T1000 (cell line): ENCODE data around the gene TMEM187.

Source experiments
- DNase-seq: peaks from one replicate; lab custom pipeline; 2025; ENCODE audit warnings: mixed read lengths; lab: John Stamatoyannopoulos, UW

TMEM187 gene

DNA sequence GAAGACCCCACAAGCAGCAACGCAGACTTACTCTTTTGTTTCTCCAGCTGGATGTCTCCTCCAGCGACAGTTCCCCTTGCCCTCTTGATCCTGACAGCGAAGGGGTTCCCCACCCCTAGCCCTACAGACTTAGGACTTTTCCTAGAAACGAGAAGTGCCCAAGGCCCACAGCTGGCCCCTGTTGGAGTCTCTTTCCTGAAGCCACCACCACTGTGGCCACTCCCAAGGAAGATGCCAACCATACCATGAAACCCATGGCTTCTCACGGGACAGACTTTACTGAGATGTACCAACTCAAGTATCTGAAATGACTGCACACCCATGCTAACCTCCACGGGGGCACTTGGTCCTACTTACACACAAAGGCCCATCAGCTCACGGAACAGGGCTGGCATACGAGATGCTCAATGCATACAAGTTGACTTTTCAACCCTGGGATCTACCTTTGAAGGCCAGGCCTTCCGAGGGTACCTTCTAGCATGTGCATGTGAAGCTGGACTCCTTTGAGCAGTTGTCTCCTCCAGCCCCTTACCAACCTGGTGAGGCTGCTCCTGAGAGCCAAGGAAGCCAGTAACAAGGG is 48.1 kb downstream of the TMEM187 start:
- no peak for DNase-seq

DNA sequence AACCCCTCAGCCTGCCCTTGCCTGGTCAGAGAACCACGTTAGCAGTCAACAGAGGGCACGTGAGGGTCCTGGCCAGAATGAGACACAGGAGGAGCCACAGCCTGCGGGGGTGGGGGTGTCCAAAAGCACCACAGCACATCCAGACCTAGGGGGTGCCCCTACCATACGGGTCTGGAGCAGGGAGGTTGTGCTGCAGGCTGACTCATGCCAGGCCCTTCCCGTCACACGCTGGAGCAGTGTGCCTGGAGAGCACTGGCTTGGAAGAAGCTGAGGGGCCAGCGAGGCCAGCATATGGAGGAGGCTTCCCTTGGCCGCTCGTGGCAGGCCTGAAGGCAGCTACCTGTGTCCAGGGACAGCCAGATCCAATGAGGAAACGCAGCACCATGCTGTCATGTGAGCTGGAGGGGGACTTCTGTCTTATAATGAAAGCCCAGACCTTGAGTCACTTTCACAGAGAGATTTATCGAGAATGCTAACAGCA is 48.6 kb downstream of the TMEM187 start:
- no peak for DNase-seq

GRCh38 chrX:154022108-154022507 is 49.6 kb downstream of the TMEM187 start:
- no peak for DNase-seq

GRCh38 chrX:154023276-154024000 is 50.9 kb downstream of the TMEM187 start:
- DNase-seq = no peak

DNA sequence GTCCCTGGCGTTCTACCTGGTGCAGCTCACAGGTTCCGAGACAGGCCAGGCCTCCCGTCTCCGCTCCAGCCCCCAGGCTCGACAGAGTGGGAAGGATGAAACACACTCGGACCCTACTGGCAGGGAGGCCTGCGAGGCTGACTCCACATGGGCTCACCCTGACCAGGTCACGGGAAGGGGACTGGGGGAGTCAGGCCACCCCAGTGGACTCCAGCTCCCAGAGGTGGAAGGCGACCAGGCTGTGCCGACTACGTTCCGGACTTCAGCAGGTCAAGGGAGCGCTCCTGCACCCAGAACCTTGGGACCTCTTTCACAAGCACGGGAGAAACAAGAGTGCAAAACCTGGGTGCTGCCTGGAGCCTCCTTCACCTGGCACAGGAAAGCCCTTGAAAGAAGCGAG is 51.7 kb downstream of the TMEM187 start:
- no peak for DNase-seq

DNA sequence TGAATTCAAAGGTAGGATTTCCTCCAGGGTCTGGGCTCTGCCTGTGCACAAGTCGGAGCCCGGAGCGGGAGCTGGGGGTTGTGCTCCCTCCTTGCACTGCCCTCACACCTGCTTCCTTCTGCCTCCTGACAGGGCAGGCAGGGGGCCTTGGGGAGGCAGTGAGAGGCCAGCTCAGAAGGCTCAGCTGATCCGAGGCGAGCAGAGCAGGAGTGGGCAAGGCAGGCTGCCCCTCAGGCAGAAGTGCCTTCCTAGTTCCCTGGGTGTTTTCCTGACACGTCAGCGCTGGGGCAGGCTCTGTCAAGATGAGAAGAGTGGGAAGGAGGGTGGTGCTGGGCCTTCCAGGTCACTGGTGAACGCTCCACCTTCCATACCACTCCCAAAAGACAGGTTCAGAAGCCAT is 52.7 kb downstream of the TMEM187 start:
- no peak for DNase-seq

GRCh38 chrX:154026136-154027021 is 53.8 kb downstream of the TMEM187 start:
- DNase-seq = no peak

- no peak for DNase-seq
These were observed 54.5 kb downstream of the TMEM187 start for GRCh38 chrX:154027022-154027402.

- no peak for DNase-seq
These were observed 55.4 kb downstream of the TMEM187 start for GRCh38 chrX:154027986-154028385.

DNA sequence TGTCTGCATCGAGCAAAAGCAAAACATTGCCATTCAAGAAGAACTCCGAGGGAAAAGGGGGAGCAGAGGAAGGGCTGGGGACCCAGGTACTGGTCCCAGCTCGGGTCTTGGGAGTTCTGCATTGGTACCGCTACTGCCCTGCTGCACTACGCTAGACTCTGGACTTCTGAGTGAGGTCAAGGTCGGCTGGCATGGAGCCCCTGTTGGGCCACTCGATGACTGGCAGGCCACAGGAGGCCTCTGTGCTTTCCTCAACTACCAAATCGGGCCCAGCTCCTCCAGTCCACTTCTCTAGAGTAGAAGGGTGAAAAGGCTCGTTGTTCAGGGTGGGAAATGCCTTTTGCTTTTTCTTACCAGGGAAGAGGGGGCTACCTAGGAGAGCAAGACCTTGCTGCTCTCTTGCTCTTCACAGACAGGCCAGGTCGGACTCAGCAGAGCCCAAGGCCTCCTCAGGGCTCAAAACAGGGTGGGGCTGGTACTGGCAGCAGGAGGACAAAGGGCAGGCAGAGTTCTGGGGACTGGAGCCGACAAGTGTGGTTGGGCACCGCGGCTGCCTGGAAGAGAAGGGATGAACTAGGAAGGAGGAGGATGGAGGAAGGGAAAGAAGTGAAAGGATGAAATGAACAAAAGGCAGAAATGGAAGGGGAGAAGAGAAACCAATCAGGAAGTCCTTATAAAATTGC is 56.1 kb downstream of the TMEM187 start:
- no peak for DNase-seq

DNA sequence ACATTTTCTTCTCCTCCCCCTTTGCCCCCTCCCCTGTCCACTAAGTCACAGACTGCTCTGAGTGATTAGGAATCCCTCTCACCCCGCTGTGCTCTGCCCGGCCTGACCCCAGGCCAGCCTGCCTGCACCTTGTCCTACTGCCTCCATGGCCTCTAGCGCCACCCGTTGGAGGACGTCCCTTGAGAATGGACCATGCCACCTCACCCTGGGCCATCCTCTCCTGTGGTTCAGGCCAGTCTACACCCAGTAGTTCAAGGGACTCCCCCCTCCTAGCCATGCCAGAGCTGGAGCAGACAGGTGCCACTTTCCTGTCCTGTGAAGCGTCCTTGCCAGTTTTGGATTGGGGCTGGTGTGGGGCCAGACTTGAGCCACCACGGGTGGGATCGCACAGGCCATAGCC is 56.9 kb downstream of the TMEM187 start:
- no peak for DNase-seq

GRCh38 chrX:154030266-154030665 is 57.7 kb downstream of the TMEM187 start:
- DNase-seq = no peak

GRCh38 chrX:154030715-154031305 is 58.3 kb downstream of the TMEM187 start:
- DNase-seq = no peak

GRCh38 chrX:154032160-154032559 is 59.6 kb downstream of the TMEM187 start:
- DNase-seq = no peak

GRCh38 chrX:154032653-154033052 is 60.1 kb downstream of the TMEM187 start:
- DNase-seq = no peak
